ENCODE data around the gene USP10.
A peak's percentile ranks its signal among the peaks of the same experiment; 100 is the strongest.

USP10 gene

GRCh38 chr16:84694980-84695379 is 4.8 kb upstream of the USP10 start:
- in situ Hi-C loops (cut with MboI; ENCODE audit: low pct_unique_long_range_greater_than_20kb, low sequenced_read_pairs, unreplicated experiment): no loop called here
- no peak for TF ChIP-seq CTCF (IDR thresholded peaks at IDR 0.05; ENCODE audit: extremely low read depth, insufficient read depth, missing control alignments)
- no peak for DNase-seq (ENCODE audit: low spot score)

DNA sequence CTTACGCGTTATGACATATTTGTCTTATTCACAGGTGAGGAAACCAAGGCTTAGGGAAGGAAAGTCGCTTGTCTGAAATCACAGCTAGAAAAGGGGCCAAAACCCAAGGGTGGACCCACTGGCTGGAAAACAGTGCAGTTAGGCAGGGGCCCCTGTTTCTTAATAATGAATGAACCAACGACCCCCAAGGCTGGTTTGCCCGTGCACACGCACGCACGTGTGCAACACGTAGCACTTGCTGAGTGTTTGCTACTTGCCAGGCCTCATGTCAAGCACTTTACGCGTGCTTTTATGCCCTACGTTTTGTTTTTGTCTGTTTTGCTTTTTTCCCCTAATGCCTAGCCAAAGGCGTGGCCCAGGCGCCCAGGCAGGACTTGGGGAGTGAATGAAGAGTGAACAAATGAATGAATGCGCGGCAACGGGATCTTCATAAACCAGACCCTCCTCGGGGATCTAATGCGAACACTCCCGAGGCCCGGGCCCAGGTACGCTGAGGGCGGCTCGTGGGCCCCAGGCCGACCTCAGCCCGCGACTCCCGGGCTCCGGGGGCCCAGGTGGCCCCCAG is 571 bp upstream of the USP10 start:
- no peak for TF ChIP-seq CTCF (IDR thresholded peaks at IDR 0.05; ENCODE audit: extremely low read depth, insufficient read depth, missing control alignments)
- DNase-seq (ENCODE audit: low spot score): no peak
- in situ Hi-C loops (cut with MboI; ENCODE audit: low pct_unique_long_range_greater_than_20kb, low sequenced_read_pairs, unreplicated experiment): no loop called here

DNA sequence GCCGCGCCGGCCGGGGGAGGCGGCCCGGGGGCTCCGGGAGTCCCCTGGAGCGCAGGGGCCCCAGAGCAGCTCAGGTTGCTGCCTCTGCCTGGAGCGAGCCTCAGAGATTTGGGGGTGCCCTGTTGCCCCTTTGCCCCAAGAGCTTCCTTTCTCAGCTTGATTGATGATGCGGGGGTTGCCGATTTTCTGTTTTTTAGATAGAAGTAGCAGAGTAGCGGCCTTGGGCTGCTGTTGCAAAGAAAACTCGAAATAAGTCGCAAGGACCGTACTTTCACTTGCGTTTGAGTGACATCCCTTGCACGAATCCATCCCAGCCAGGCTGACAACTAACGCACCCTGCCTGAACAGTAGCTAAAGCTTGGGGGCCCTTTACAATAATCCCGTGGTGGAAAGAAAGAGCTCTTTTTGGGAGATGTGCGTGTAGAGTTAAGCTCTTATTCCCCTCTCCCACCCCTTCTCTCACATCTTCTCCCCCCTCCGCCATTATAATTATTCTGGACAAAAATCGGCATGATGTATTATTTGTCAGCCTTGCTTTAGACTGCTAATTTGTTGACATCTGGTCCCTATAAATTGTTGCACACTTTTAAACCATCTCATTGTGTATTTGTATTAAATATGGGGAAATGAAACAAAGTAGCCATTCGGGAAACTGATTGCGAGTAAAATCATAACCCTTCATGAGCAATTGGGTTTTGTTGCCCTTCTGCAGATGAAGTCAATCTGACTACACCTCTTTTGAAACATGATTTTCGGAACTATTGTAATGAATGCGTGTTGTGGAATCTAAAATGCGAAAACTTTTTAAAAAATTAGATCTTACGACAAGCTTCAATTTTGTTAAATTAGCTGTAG is 873 bp downstream of the USP10 start:
- DNase-seq (ENCODE audit: low spot score): peak; percentile 48
- no peak for TF ChIP-seq CTCF (IDR thresholded peaks at IDR 0.05; ENCODE audit: extremely low read depth, insufficient read depth, missing control alignments)
- in situ Hi-C loops (cut with MboI; ENCODE audit: low pct_unique_long_range_greater_than_20kb, low sequenced_read_pairs, unreplicated experiment): no loop called here

- DNase-seq (ENCODE audit: low spot score): no peak
- in situ Hi-C loops (cut with MboI; ENCODE audit: low pct_unique_long_range_greater_than_20kb, low sequenced_read_pairs, unreplicated experiment): no loop called here
- TF ChIP-seq CTCF (IDR thresholded peaks at IDR 0.05; ENCODE audit: extremely low read depth, insufficient read depth, missing control alignments): no peak
Observed at GRCh38 chr16:84703681-84704080, 3.9 kb downstream of the USP10 start.

- no peak for DNase-seq (ENCODE audit: low spot score)
- TF ChIP-seq CTCF (IDR thresholded peaks at IDR 0.05; ENCODE audit: extremely low read depth, insufficient read depth, missing control alignments): no peak
- in situ Hi-C loops (cut with MboI; ENCODE audit: low pct_unique_long_range_greater_than_20kb, low sequenced_read_pairs, unreplicated experiment): no loop called here
Observed at GRCh38 chr16:84704253-84704652, 4.5 kb downstream of the USP10 start.

- no peak for DNase-seq (ENCODE audit: low spot score)
- in situ Hi-C loops (cut with MboI; ENCODE audit: low pct_unique_long_range_greater_than_20kb, low sequenced_read_pairs, unreplicated experiment): no loop called here
- no peak for TF ChIP-seq CTCF (IDR thresholded peaks at IDR 0.05; ENCODE audit: extremely low read depth, insufficient read depth, missing control alignments)
Observed at GRCh38 chr16:84706856-84707255, 7.1 kb downstream of the USP10 start.

Measured in GM13977 (cell line).